ENCODE data around the gene C19orf12.

DNA sequence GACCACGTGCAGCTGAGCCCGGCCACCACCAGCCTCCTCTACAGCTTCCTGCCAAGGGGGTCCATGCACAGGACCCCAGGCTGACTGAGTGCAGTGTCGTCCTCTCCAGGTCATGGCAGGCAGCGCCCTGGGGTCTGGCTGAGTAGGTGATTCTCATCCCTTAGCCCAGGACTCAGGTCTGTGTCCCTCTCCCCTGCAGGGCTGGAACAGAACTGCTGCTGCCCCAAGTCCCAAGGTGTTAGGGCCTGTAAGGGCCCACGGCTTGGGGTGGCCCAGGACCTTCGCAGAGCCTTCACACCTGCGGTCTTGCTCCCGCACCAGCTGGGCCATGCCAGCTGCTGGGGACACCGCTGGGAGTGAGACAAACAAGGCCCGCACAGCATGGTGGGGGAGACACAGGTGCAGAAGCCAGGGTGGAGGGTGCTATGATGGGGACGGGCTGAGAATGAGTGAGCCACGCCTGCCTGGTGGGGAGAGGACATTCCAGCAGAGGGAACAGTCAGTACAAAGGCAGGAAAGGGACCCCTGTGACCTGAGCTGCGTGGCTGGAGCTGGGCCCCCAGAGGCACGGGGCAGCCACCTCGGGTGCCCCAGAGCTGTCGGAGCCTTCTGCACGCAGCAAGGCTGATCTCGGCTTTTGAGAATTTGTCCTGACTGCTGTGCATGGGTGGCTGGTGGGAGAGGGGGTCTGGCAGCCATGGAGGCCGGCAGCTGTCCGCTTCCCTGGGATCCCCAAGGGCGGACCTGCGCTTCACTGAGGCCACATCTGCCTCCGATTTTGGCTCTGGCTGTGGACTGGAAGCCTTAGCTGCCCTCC is 37.9 kb downstream of the C19orf12 start:
- TF ChIP-seq, protein P1, sequence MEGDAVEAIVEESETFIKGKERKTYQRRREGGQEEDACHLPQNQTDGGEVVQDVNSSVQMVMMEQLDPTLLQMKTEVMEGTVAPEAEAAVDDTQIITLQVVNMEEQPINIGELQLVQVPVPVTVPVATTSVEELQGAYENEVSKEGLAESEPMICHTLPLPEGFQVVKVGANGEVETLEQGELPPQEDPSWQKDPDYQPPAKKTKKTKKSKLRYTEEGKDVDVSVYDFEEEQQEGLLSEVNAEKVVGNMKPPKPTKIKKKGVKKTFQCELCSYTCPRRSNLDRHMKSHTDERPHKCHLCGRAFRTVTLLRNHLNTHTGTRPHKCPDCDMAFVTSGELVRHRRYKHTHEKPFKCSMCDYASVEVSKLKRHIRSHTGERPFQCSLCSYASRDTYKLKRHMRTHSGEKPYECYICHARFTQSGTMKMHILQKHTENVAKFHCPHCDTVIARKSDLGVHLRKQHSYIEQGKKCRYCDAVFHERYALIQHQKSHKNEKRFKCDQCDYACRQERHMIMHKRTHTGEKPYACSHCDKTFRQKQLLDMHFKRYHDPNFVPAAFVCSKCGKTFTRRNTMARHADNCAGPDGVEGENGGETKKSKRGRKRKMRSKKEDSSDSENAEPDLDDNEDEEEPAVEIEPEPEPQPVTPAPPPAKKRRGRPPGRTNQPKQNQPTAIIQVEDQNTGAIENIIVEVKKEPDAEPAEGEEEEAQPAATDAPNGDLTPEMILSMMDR (IDR thresholded peaks at IDR 0.05) = no peak
- no peak for TF ChIP-seq POLR2A (IDR thresholded peaks at IDR 0.05)
